ENCODE measurements around the gene SH3BP5L. TPM values are rescaled to one million over a fixed set of nuclear protein-coding genes. Genes with fewer than 3 reads are reported as not detected.

SH3BP5L gene
- total and polyA plus RNA-seq, 2 of the 13 experiments (the other 11 are each of a cell fraction or from before 2014, with no cell fraction given) = 10.3 to 14.9 TPM

- TF ChIP-seq ZBED4 (CRISPR knock-in tag; IDR thresholded peaks at IDR 0.05; ENCODE audit: borderline replicate concordance) (no peak; the same call in 1 of the 2 replicates), ZNF446 (CRISPR knock-in tag; IDR thresholded peaks at IDR 0.05) (no peak), ZNF577 (CRISPR knock-in tag; IDR thresholded peaks at IDR 0.05; ENCODE audit: borderline replicate concordance, low read depth) (no peak), HCFC1 (IDR thresholded peaks at IDR 0.05; ENCODE audit: low read depth, low read length) (no peak), MATR3 (CRISPR knock-in tag; IDR thresholded peaks at IDR 0.05) (no peak), ZNF484 (CRISPR knock-in tag; IDR thresholded peaks at IDR 0.05; ENCODE audit: borderline replicate concordance, low read depth) (no peak), SMARCC2 (IDR thresholded peaks at IDR 0.05) (no peak), SAP130 (CRISPR knock-in tag; IDR thresholded peaks at IDR 0.05; ENCODE audit: low read depth) (no peak; the same call in 1 of the 2 replicates), SMARCE1 (IDR thresholded peaks at IDR 0.05; ENCODE audit: borderline replicate concordance) (no peak), CERS6 (CRISPR knock-in tag; IDR thresholded peaks at IDR 0.05) (no peak), LCORL (IDR thresholded peaks at IDR 0.05) (no peak), LCORL (CRISPR knock-in tag; IDR thresholded peaks at IDR 0.05) (no peak), HOXA9 (CRISPR knock-in tag; IDR thresholded peaks at IDR 0.05; ENCODE audit: borderline replicate concordance) (peak; percentile 12; the same call in 1 of the 2 replicates)
Measured at GRCh38 chr1:248872752-248873408, 47.2 kb upstream of the SH3BP5L start (continued).
